AG10803 (cell line): ENCODE measurements around the gene GFI1.

Source experiments
- DNase-seq: peaks from one replicate; pipeline ENCODE4 v3.0.0; 2010; ENCODE audit warnings: low read depth
- H3K4me3 ChIP-seq: 2 replicates; pipeline ENCODE4 v1.5.1; 2011; ENCODE audit warnings: mild to moderate bottlenecking, low read length, control low read depth
- CTCF ChIP-seq: conservative IDR thresholded peaks from 2 replicates; pipeline ENCODE4 v1.5.1; 2011; ENCODE audit warnings: mild to moderate bottlenecking, low read length, control low read depth, inconsistent platforms

Gene GFI1

DNA sequence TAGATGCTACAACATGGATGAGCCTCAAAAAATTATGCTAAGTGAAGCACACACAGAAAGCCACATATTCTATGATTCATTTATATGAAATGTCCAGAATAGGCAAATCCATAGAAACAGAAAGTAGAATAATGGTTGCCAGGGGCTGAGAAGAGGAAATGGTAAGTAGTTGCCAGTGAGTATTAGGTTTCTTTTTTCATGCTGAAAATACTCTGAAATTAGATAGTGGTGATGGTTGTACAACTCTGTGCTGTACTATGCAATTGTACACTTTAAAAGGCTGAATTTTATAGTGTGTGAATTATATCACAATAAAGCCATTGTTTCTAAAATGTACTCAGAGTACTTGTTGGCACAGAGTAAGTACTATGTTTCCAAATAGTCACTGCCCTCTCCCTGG is 15.5 kb upstream of the GFI1 start:
- DNase-seq = peak; percentile 41
- no peak overlapping the region for H3K4me3 ChIP-seq
- TF ChIP-seq CTCF = no peak

GRCh38 chr1:92500552-92500951 is 13.8 kb upstream of the GFI1 start:
- no peak for DNase-seq
- no peak for TF ChIP-seq CTCF
- H3K4me3 ChIP-seq = no peak overlapping the region

GRCh38 chr1:92495392-92496063 is 8.8 kb upstream of the GFI1 start:
- no peak overlapping the region for H3K4me3 ChIP-seq
- DNase-seq = no peak
- no peak for TF ChIP-seq CTCF

DNA sequence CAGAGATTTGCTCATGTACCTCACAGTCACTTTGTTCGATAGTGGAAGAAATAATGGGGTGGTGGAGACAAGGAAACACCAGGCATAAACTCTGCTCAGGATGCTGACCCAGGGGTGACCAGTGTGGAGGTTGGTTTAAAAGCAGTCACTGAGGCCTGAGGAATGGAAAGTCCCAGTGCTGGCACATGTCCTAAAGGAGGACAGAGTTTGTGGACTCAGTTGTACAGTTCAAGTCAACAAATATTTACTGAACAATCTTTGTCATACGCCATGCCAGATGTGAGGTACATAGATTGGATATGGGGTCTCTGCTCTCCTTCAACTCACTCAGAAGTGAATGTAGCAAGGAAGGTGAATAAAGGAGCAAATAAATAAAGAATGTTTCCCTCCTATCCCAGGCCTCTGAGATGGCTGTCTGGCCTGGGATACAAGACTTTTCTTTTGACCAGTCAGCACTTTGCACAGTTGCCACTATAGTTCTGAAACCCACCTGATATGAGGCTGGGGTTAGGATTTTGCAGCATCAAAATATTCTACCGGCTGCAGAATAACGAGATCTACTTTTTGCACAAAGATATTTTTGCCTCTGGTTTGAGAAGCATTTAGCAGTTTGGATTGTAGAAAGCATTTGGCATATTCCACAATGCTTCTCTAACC is 7.9 kb upstream of the GFI1 start:
- DNase-seq = no peak
- no peak for TF ChIP-seq CTCF
- no peak overlapping the region for H3K4me3 ChIP-seq

DNA sequence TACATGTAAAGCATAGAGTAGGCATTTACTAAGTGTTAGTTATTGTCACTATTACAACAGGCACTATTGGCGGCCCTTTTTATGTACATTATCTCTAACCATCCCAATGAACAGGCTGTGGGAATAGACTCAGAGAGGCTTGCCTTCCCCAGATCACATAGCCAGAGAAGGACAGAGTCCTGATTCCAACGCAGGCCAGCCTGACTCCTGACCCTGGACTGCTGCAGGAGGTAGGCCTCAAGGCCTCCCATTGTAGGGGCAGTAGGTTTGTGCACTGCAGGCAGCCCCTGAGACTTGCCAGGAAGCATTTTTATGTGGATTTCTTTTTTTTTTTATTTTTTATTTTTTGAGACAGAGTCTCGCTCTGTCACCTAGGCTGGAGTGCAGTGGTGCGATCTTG is 6.4 kb upstream of the GFI1 start:
- H3K4me3 ChIP-seq = no peak overlapping the region
- no peak for TF ChIP-seq CTCF
- no peak for DNase-seq

DNA sequence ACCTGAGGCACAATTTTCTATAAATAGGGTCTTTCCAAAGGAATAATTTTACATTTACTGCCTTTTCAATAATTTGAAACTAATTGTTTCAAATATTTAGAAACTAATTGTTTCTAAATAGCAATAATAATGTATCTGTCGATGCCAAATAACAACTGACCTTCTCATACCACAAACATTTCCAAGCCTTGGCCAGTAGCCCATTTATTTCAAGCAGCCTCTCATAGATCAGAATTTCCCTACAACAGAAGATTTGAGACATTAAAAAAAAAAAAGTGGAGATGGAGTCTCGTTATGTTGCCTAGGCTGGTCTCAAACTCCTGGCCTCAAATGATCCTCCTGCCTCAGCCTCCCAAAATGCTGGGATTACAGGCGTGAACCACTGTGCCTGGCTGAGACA is 2.1 kb upstream of the GFI1 start:
- TF ChIP-seq CTCF = no peak
- no peak for DNase-seq
- H3K4me3 ChIP-seq = no peak overlapping the region

GRCh38 chr1:92488416-92488815 is 1.7 kb upstream of the GFI1 start:
- no peak overlapping the region for H3K4me3 ChIP-seq
- DNase-seq = no peak
- TF ChIP-seq CTCF = no peak
